ENCODE results near the gene C5orf46.
"Not testable (repeated sequence)": the region's sequence is repeated elsewhere in the genome, so short reads cannot be mapped to it uniquely, and the experiment has no call there.

The C5orf46 gene

GRCh38 chr5:147906326-147907095, at the start of gene C5orf46:
C5orf46 (minus strand) TSS chr5:147906538; CDS start chr5:147906501, 37 bp downstream.
- Histone ChIP-seq H3K4me3 (ENCODE audit: low read depth in 1 of 2, low read length in 2 of 2) (no peak within 1 kb of the TSS), H3K4me2 (ENCODE audit: insufficient read depth, low read length) (no peak within 1 kb of the TSS), H3K9ac (ENCODE audit: low read depth, low read length) (no peak within 1 kb of the TSS), H3K27me3 (ENCODE audit: insufficient read depth, low read length, poor library complexity) (no peaks in the 10 kb centered on the region), H3K4me1 (ENCODE audit: insufficient read depth, low read length) (no peaks in the 10 kb centered on the region), H3K36me3 (ENCODE audit: insufficient read depth, low read length) (no peaks in the 10 kb centered on the region), H3K9me3 (ENCODE audit: insufficient read depth, low read length, severe bottlenecking) (no peaks in the 10 kb centered on the region), H3K79me2 (ENCODE audit: insufficient read depth, low read length) (no peaks in the 10 kb centered on the region), H2AFZ (ENCODE audit: low read depth, low read length) (no peak within 1 kb of the TSS), H4K20me1 (ENCODE audit: insufficient read depth, low read length) (no peaks in the 10 kb centered on the region), H3K27ac (ENCODE audit: low read length) (no peak within 1 kb of the TSS)
- TF ChIP-seq EZH2 (IDR thresholded peaks at IDR 0.05; ENCODE audit: borderline replicate concordance, low read depth, low read length, severe bottlenecking) (no peak), CTCF (IDR thresholded peaks at IDR 0.05; ENCODE audit: borderline replicate concordance, extremely low read depth, low read length, poor library complexity, severe bottlenecking) (no peak)
- ATAC-seq (ENCODE audit: insufficient read depth, low read depth) (no peak), DNase-seq (no peak)

GRCh38 chr5:147954971-147955370, 48.6 kb upstream of the C5orf46 start:
- Histone ChIP-seq H3K27ac (ENCODE audit: low read length) (no peak overlapping the region), H3K4me3 (ENCODE audit: low read depth in 1 of 2, low read length in 2 of 2) (no peak overlapping the region), H3K9me3 (ENCODE audit: insufficient read depth, low read length, severe bottlenecking) (no peaks in the 10 kb centered on the region), H3K9ac (ENCODE audit: low read depth, low read length) (no peak overlapping the region), H3K27me3 (ENCODE audit: insufficient read depth, low read length, poor library complexity) (no peaks in the 10 kb centered on the region), H2AFZ (ENCODE audit: low read depth, low read length) (no peak overlapping the region), H3K4me2 (ENCODE audit: insufficient read depth, low read length) (no peak overlapping the region), H4K20me1 (ENCODE audit: insufficient read depth, low read length) (no peaks in the 10 kb centered on the region), H3K79me2 (ENCODE audit: insufficient read depth, low read length) (no peaks in the 10 kb centered on the region), H3K4me1 (ENCODE audit: insufficient read depth, low read length) (no peaks in the 10 kb centered on the region), H3K36me3 (ENCODE audit: insufficient read depth, low read length) (no peaks in the 10 kb centered on the region)
- no peak for DNase-seq
- TF ChIP-seq EZH2 (IDR thresholded peaks at IDR 0.05; ENCODE audit: borderline replicate concordance, low read depth, low read length, severe bottlenecking) (no peak), CTCF (IDR thresholded peaks at IDR 0.05; ENCODE audit: borderline replicate concordance, extremely low read depth, low read length, poor library complexity, severe bottlenecking) (no peak)
- ATAC-seq (ENCODE audit: insufficient read depth, low read depth) = no peak

GRCh38 chr5:147949711-147950573, 43.6 kb upstream of the C5orf46 start:
- Histone ChIP-seq H3K4me2 (ENCODE audit: insufficient read depth, low read length) (no peak overlapping the region), H4K20me1 (ENCODE audit: insufficient read depth, low read length) (no peaks in the 10 kb centered on the region), H3K9ac (ENCODE audit: low read depth, low read length) (no peak overlapping the region), H3K79me2 (ENCODE audit: insufficient read depth, low read length) (no peaks in the 10 kb centered on the region), H3K4me1 (ENCODE audit: insufficient read depth, low read length) (no peaks in the 10 kb centered on the region), H3K27ac (ENCODE audit: low read length) (no peak overlapping the region), H3K36me3 (ENCODE audit: insufficient read depth, low read length) (no peaks in the 10 kb centered on the region), H2AFZ (ENCODE audit: low read depth, low read length) (no peak overlapping the region), H3K4me3 (ENCODE audit: low read depth in 1 of 2, low read length in 2 of 2) (no peak overlapping the region), H3K27me3 (ENCODE audit: insufficient read depth, low read length, poor library complexity) (no peaks in the 10 kb centered on the region), H3K9me3 (ENCODE audit: insufficient read depth, low read length, severe bottlenecking) (no peaks in the 10 kb centered on the region)
- ATAC-seq (ENCODE audit: insufficient read depth, low read depth) (peak; percentile 52; the same call in 1 of the 3 replicates), DNase-seq (no peak)
- peak; percentile 72 for TF ChIP-seq CTCF (IDR thresholded peaks at IDR 0.05; ENCODE audit: borderline replicate concordance, extremely low read depth, low read length, poor library complexity, severe bottlenecking)
- TF ChIP-seq EZH2 (IDR thresholded peaks at IDR 0.05; ENCODE audit: borderline replicate concordance, low read depth, low read length, severe bottlenecking) = no peak

GRCh38 chr5:147946658-147947274, 40.4 kb upstream of the C5orf46 start:
- ATAC-seq (ENCODE audit: insufficient read depth, low read depth); H4K20me1 ChIP-seq (ENCODE audit: insufficient read depth, low read length); H3K4me3 ChIP-seq (ENCODE audit: low read depth in 1 of 2, low read length in 2 of 2); H3K9ac ChIP-seq (ENCODE audit: low read depth, low read length); H3K4me1 ChIP-seq (ENCODE audit: insufficient read depth, low read length); H3K27me3 ChIP-seq (ENCODE audit: insufficient read depth, low read length, poor library complexity); H3K36me3 ChIP-seq (ENCODE audit: insufficient read depth, low read length); H2AFZ ChIP-seq (ENCODE audit: low read depth, low read length); H3K9me3 ChIP-seq (ENCODE audit: insufficient read depth, low read length, severe bottlenecking); H3K4me2 ChIP-seq (ENCODE audit: insufficient read depth, low read length); DNase-seq; H3K27ac ChIP-seq (ENCODE audit: low read length); H3K79me2 ChIP-seq (ENCODE audit: insufficient read depth, low read length): not testable (repeated sequence)
